Prostate gland (tissue), 2 donors: ENCODE results near the gene CYP2A13.

Experiments
- CTCF ChIP-seq, 4 experiments: fragments of 200-600 bp in 2 of 4; fragments of 450-650 bp in 2 of 4; sonication (generic) in 2 of 4; IDR thresholded peaks; 1 replicate in 3 of 4; 2 replicates in 1 of 4; pipeline ENCODE4 v1.5.1; 2016 to 2019; ENCODE audit warnings: antibody characterized with exemption in 4 of 4, mild to moderate bottlenecking in 2 of 4, moderate library complexity in 2 of 4
- POLR2A ChIP-seq: fragments of 450-650 bp; IDR thresholded peaks from one replicate; pipeline ENCODE4 v1.6.1; 2016; ENCODE audit warnings: antibody characterized with exemption, mild to moderate bottlenecking
- POLR2AphosphoS5 ChIP-seq: sonication (generic); formaldehyde crosslinking; IDR thresholded peaks from one replicate; pipeline ENCODE4 v1.6.1; 2017; ENCODE audit warnings: antibody characterized with exemption

- TF ChIP-seq CTCF (IDR thresholded peaks at IDR 0.05) (no peak), POLR2A (no peak), POLR2AphosphoS5 (no peak)
Observed at GRCh38 chr19:41095703-41096102, 7.5 kb downstream of the CYP2A13 start.
